GM12891 (cell line): ENCODE results near the gene UBALD2.
A peak's percentile ranks its signal among the peaks of the same experiment; 100 is the strongest.

Experiments used
- POLR2A ChIP-seq: IDR thresholded peaks from 2 replicates; pipeline ENCODE4 v1.6.1; 2011; ENCODE audit warnings: low read depth, low read length, control low read depth
- POLR2AphosphoS5 ChIP-seq: IDR thresholded peaks from 2 replicates; pipeline ENCODE4 v1.6.1; 2011; ENCODE audit warnings: low read depth, low read length, control low read depth

DNA sequence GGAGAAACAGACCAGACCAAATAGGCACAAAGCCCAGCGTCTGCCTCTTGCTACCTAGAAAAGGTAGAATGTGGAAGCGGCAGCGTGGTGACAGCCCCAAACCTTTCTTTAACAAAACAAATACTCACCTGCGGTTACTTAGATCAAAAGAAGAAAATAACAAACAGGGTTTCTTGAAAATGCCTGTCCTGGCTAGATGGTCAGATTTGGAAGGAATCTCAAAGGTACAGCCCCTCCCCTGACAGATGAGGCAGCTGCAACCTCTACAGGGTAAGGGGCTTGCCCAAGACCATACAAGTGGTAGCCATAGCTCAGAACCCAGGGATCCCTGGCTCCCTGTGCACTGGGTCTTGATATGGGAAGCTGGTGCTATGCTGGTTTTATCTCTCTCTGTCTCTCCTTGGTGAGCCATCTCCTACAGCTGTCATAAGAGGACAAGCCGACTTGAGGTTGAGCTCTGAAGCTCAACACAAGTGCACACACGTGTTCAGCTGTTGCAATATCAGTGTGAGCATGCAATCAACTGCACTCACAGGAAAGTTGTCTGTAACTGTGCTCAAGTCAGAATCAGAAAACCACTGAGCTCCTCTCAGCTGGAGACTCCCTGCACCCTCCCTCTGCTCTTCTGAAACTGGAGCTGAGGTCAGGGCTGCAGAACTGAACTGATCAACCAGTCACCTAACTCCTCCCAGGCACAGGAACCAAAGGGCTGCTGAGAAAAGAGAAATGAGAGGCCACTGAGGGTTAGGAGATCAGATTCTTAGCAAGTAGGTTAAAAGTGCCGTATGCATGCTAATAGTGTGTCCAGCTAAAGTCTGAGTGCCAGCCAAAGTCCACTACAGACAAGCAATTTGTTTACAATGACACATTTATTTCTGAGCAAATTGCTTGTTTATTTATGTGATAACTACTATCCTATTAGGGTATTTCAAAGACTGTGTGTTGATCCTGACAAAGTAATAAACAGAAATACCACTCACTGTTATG, 18.8 kb upstream of the UBALD2 start:
- peak; percentile 68 for TF ChIP-seq POLR2A
- peak; percentile 65 for TF ChIP-seq POLR2AphosphoS5
